Measurements from ENCODE around the gene ATL1. TPM values are rescaled to one million over a fixed set of nuclear protein-coding genes. Genes with fewer than 3 reads are reported as not detected.

ATL1 gene
- total and polyA plus RNA-seq, 4 donors: 2.0 to 8.7 (median 4.7) TPM

GRCh38 chr14:50590464-50590863 lies 30.5 kb downstream of the ATL1 start:
- TF ChIP-seq CTCF (IDR thresholded peaks at IDR 0.05; ENCODE audit: control extremely low read depth, extremely low read depth): no peak
- no peaks in the 10 kb centered on the region for H3K27me3 ChIP-seq (ENCODE audit: control insufficient read depth in 3 of 3, insufficient read depth in 3 of 3, low read length in 2 of 3)
- no peak for DNase-seq
- no peak overlapping the region for H3K9ac ChIP-seq (ENCODE audit: insufficient read depth in 1 of 2, low read length in 2 of 2)
- H3K27ac ChIP-seq (ENCODE audit: low read depth in 1 of 2, low read length in 1 of 2): no peak overlapping the region
- H3K4me1 ChIP-seq (ENCODE audit: control insufficient read depth in 5 of 5, insufficient read depth in 5 of 5, low read length in 5 of 5): peaks cover 0 to 1% (median 0%) of the 10 kb centered on the region in 5 donors
- ATAC-seq (ENCODE audit: insufficient read depth, low FRiP score): no peak
- no peak overlapping the region for H3K4me3 ChIP-seq
- WGBS, 2 donors: 65 to 71% methylated on average over 2 of the region's 2 CpGs
- H3K9me3 ChIP-seq (ENCODE audit: control insufficient read depth in 4 of 4, insufficient read depth in 3 of 4, low read length in 3 of 4): no peaks in the 10 kb centered on the region
- H3K36me3 ChIP-seq (ENCODE audit: control insufficient read depth in 4 of 4, insufficient read depth in 4 of 4, low read length in 4 of 4): peaks cover 0 to 3% (median 0%) of the 10 kb centered on the region in 4 donors

- Histone ChIP-seq H3K4me3 (no peak overlapping the region), H3K9ac (ENCODE audit: insufficient read depth in 1 of 2, low read length in 2 of 2) (no peak overlapping the region), H3K4me1 (ENCODE audit: control insufficient read depth in 5 of 5, insufficient read depth in 5 of 5, low read length in 5 of 5) (no peaks in the 10 kb centered on the region), H3K27ac (ENCODE audit: low read depth in 1 of 2, low read length in 1 of 2) (no peak overlapping the region), H3K9me3 (ENCODE audit: control insufficient read depth in 4 of 4, insufficient read depth in 3 of 4, low read length in 3 of 4) (no peaks in the 10 kb centered on the region), H3K27me3 (ENCODE audit: control insufficient read depth in 3 of 3, insufficient read depth in 3 of 3, low read length in 2 of 3) (no peaks in the 10 kb centered on the region), H3K36me3 (ENCODE audit: control insufficient read depth in 4 of 4, insufficient read depth in 4 of 4, low read length in 4 of 4) (peaks cover 0 to 3% (median 0%) of the 10 kb centered on the region in 4 donors)
- DNase-seq (no peak), ATAC-seq (ENCODE audit: insufficient read depth, low FRiP score) (no peak)
- 96% methylated on average over 8 of the region's 8 CpGs for WGBS, 2 donors
- no peak for TF ChIP-seq CTCF (IDR thresholded peaks at IDR 0.05; ENCODE audit: control extremely low read depth, extremely low read depth)
These were observed 34.8 kb downstream of the ATL1 start for GRCh38 chr14:50594577-50595316.

GRCh38 chr14:50598765-50599164 lies 38.8 kb downstream of the ATL1 start:
- no peak for TF ChIP-seq CTCF (IDR thresholded peaks at IDR 0.05; ENCODE audit: control extremely low read depth, extremely low read depth)
- DNase-seq: no peak
- no peak overlapping the region for H3K9ac ChIP-seq (ENCODE audit: insufficient read depth in 1 of 2, low read length in 2 of 2)
- H3K4me3 ChIP-seq: no peak overlapping the region
- no peaks in the 10 kb centered on the region for H3K27me3 ChIP-seq (ENCODE audit: control insufficient read depth in 3 of 3, insufficient read depth in 3 of 3, low read length in 2 of 3)
- H3K9me3 ChIP-seq (ENCODE audit: control insufficient read depth in 4 of 4, insufficient read depth in 3 of 4, low read length in 3 of 4): no peaks in the 10 kb centered on the region
- H3K4me1 ChIP-seq (ENCODE audit: control insufficient read depth in 5 of 5, insufficient read depth in 5 of 5, low read length in 5 of 5): no peaks in the 10 kb centered on the region
- peaks cover 0 to 3% (median 0%) of the 10 kb centered on the region in 4 donors for H3K36me3 ChIP-seq (ENCODE audit: control insufficient read depth in 4 of 4, insufficient read depth in 4 of 4, low read length in 4 of 4)
- ATAC-seq (ENCODE audit: insufficient read depth, low FRiP score): no peak
- H3K27ac ChIP-seq (ENCODE audit: low read depth in 1 of 2, low read length in 1 of 2): no peak overlapping the region
